Astrocyte of the cerebellum (primary cell): Measurements from ENCODE around the gene TSGA10IP.

ENCODE experiments used
- DNase-seq: peaks from one replicate; pipeline ENCODE4 v3.0.0-alpha.2; 2011; ENCODE audit warnings: low read depth
- H3K4me3 ChIP-seq: 2 replicates; pipeline ENCODE4 v1.5.1; 2011; ENCODE audit warnings: mild to moderate bottlenecking, low read depth, low read length, moderate library complexity
- in situ Hi-C: cut with HindIII; loops from 2 replicates; pipeline ENCODE4 v1.10.0; 2017; ENCODE audit warnings: low sequenced_read_pairs
- TF ChIP-seq, protein P1 (sequence below): IDR thresholded peaks from 2 replicates; pipeline ENCODE4 v1.5.1; 2012; ENCODE audit warnings: low read length, low read depth, moderate library complexity, mild to moderate bottlenecking; ENCODE audit errors: missing control alignments

Gene TSGA10IP

DNA sequence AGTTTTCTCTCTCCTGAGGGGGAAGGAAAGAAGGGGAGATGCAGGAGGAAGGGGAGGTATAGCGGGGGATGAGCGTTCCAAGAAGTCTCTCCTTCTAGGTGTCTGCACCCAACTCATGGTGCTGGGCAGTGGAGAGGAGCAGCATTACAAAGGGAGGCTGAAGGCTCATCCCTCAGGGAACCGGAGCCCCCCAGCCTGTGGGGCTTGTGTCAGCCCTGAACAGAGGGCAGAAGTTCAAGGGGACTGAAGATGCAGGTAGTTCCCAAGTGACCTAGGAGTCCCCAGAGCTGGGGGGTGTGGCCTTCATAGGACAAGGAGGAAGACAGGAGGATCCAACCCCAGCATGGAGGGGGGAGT lies 28.2 kb upstream of the TSGA10IP start:
- in situ Hi-C loops, result no loop called here
- peak overlapping the region; percentile 94 for H3K4me3 ChIP-seq
- TF ChIP-seq, protein P1, sequence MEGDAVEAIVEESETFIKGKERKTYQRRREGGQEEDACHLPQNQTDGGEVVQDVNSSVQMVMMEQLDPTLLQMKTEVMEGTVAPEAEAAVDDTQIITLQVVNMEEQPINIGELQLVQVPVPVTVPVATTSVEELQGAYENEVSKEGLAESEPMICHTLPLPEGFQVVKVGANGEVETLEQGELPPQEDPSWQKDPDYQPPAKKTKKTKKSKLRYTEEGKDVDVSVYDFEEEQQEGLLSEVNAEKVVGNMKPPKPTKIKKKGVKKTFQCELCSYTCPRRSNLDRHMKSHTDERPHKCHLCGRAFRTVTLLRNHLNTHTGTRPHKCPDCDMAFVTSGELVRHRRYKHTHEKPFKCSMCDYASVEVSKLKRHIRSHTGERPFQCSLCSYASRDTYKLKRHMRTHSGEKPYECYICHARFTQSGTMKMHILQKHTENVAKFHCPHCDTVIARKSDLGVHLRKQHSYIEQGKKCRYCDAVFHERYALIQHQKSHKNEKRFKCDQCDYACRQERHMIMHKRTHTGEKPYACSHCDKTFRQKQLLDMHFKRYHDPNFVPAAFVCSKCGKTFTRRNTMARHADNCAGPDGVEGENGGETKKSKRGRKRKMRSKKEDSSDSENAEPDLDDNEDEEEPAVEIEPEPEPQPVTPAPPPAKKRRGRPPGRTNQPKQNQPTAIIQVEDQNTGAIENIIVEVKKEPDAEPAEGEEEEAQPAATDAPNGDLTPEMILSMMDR, result no peak
- DNase-seq, result no peak

DNA sequence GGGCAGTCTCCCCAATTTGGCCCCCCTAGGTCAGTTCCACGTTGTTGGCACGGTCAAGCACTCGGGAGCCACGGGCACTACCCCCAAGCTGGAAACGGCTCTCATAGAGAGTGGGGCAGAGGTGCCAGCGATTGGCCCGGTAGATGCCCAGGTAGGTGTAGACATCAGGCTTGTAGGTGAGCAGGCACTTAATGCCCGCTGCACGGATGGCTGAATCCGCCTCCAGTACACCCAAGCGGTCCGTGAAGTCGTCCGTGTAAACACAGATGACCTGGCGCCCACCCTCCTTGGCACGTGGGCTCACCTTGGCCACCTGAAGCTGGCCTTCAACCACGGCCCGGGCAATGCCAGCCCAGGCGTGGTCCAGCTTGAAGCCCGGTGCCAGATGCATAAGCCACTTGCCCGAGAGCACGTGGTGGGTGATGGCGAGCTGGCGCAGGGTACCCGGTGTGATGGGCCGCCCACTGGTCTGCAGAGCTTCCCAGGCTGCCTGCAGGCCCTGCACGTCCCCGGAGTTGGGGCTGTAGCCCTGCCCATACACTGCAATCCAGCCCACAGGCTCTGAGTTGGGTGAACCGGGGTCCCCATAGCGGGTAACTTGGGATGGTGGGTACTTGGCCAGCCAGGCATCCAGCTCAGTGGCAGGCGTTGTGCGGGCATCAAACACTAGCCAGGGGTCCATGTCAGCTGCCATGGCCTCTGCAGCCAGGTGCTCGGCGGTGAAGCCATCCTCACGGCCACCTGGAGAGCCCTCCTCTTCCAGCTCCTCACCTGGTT lies 27.7 kb upstream of the TSGA10IP start:
- peak overlapping the region; percentile 94 for H3K4me3 ChIP-seq
- TF ChIP-seq, protein P1, result no peak
- no peak for DNase-seq
- in situ Hi-C loops, result no loop called here

DNA sequence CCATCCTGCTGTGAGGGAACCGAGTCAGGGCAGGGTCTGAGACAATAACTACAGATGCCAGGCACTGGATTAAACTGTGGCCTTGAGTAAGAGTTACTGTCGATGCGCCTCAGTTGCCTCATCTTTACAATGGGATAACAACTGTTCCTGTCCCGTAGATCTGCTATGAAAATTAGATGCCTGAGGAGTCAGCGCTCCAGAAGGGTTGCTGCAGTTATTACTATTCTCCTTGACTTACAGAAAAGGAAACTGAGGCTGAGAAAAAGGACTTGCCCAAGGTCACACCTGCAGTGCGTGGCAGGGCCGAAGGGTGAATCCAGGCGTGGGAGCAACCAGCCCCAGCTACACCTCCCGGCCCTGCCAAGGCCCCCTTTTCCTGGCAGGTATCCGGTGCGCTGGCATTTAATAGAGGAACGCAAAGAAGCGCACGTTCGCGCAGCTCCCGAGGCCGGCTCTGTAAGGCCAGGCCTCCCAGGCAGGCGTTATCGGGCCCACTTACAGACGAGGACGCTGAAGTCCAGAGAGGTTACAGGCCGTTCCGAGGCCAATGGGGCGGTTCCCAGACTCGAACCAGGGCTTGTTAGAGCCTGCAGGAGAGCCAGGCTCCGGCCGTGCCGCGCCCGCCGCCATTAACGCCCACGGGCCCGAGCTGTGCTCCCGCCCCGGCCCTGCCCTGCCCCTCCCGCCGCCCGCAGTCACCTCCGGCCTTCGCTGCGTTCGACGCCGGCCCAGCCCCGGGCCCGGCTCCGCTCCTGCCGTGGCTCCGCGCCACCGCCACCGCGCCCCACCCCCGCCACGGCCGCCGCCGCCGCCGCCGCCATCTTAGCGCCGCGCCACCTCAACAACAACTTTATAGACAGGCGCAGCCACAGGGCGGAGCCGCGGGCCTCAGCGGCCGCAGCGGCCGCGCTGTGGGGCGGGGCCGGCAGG lies 26.8 kb upstream of the TSGA10IP start, which contains the start of gene C11orf68:
TSS of gene C11orf68 (minus strand) at position 852 of the 930 bp plus-strand sequence. CDS start at position 821, 31 bp downstream.
- TF ChIP-seq, protein P1, result no peak
- peak within 1 kb of the TSS; percentile 94 for H3K4me3 ChIP-seq
- no peak for DNase-seq
- in situ Hi-C loops, result no loop called here

DNA sequence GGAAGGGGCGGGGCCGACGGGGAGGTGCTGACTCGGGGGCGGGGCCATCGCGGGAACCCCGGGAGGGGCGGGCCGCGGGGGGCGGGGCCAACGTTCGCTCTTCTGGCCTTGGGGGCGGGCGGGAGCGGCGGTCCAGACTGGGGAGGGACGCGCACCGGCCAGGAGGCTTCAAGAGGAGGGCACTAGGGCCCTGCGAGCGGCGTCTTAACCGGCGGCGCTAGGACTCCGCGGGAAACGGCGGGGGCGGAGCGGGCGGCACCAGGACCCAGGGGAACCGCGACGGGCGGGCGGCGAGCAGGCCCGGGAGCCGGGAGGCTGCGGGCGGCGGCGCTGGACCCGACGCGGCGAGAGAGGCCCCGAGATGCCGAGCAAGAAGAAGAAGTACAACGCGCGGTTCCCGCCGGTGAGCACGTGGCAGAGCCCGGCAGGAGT lies 26.1 kb upstream of the TSGA10IP start, which contains the start of gene DRAP1:
TSS of gene DRAP1 (plus strand) at position 286 of the 432 bp plus-strand sequence. CDS start at position 362, 76 bp downstream.
- DNase-seq, result peak; percentile 94
- H3K4me3 ChIP-seq, result peak within 1 kb of the TSS; percentile 94
- TF ChIP-seq, protein P1, result no peak
- in situ Hi-C loops, result no loop called here

DNA sequence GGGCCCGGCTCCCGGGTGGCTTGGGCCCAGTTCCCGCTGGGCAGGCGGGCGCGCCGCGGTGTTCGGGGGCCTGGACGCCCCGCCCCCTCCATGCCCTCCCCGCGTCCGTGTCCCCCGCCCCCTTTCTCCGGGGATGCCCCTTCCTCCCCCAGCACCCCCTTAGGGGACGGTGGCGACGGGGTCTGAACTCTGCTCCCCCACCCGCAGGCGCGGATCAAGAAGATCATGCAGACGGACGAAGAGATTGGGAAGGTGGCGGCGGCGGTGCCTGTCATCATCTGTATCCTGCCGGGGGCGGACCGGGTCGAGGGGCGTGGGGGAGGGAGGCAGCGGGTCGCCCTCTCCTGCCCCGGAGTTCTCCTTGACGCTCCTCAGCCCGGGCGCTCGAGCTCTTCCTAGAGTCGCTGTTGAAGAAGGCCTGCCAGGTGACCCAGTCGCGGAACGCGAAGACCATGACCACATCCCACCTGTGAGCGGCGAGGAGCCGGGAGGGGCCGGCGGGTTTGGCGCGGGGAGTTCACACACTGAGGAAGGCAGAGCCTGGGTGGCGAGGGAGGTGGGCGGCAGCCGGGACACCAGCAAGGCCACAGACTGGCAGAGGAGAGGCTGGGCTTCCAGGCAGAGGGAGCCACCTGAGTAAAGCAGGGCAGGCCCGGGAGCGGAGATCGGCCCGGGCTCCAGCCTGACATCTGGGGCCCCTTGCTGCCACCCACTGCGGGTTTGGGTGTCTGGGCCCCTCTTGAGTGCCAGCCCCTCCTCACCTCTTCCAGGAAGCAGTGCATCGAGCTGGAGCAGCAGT lies 25.5 kb upstream of the TSGA10IP start:
- H3K4me3 ChIP-seq, result peak overlapping the region; percentile 72
- TF ChIP-seq, protein P1, result no peak
- in situ Hi-C loops, result no loop called here
- no peak for DNase-seq
